ENCODE measurements around the gene DMXL1. TPM values are rescaled to one million over a fixed set of nuclear protein-coding genes. Genes with fewer than 3 reads are reported as not detected.
"Not testable (repeated sequence)": the region's sequence is repeated elsewhere in the genome, so short reads cannot be mapped to it uniquely, and the experiment has no call there.

The DMXL1 gene
- total RNA-seq, 1 donor from 2014 or later, result 33.1 TPM

DNA sequence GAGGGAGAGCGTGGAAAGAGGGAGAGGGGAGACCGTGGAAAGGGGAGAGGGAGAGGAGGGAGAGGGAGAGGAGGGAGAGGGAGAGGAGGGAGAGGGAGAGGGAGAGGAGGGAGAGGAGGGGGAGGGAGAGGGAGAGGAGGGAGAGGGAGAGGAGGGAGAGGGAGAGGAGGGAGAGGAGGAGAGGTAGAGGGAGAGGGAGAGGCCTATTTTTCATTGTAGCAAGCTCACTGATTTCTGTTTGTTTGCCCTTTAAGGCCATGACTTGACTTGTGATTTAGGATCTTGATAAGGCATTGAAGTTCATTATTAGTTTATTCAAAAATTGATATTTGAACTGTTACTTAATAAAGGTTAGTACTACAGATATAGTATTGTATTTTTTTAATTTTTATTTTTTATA is 52.4 kb downstream of the DMXL1 start:
- no peak for DNase-seq (ENCODE audit: extremely low read depth, low read depth, low spot score)

DNA sequence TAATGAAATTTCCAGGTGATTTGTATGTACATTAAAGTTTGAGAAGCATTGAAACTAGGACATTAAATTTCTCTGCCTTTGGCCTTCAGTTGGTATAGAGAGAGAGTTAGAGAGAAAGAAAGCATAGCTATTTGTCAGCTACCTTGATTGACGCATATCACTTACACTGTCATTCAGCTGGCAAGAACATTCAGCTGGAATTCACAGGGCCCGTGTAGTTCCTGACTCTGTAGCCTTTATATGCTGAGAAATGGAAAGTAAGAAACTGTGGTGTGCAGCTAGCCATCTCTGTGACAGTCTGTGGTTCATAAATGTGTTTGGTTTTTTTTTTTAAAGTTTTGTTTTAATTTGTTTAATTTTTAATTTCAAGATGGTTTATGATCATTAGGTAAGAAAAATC is 58.9 kb downstream of the DMXL1 start:
- DNase-seq (ENCODE audit: extremely low read depth, low read depth, low spot score), result no peak

DNA sequence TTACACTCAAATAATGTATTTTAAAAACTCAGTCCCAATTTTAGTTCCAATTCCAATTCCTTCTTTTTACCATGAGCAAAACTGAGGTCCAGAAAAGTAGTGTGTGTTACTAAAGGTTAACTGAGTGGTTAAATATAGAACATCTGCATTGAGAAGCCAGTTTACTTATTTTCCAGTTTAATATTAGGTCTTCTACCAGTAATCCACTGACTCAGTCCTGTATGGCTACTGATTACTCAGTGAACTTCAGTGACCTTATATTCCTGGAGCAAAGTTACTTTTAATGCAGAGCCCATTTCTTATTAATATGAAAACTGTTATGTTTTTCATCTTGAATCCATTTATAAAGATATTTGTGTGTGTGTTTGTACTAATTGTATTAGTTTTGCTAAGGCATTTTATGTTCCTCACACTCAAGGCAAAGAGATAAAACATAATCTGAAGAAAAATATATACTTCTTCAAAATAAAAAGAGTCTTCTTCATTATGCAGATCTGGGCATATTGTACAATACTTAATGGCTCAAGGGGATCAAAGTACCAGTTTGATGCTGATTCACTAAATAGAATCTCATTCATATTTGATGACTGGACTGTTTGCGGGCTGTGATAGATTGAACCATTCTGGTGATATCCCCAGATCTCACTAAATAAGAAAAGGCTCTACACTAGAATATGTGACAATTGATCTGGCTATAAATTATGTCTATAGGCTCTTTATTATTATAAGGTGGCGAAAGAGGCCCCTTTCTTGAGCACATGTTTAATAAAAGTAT is 60.8 kb downstream of the DMXL1 start:
- no peak for DNase-seq (ENCODE audit: extremely low read depth, low read depth, low spot score)

DNA sequence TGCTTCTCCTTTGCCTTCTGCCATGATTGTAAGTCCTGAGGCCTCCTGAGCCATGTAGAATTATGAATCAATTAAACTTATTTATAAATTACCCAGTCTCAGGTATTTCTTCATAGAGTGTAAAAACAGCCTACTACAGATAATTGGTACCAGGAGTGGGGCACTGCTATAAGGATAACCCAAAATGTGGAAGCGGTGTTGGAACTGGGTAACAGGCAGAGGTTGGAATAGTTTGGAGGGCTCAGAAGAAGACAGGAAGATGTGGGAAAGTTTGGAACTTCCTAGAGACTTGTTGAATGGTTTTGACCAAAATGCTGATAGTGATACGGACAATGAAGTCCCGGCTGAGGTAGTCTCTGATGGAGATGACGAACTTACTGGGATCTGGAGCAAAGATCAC is 64.9 kb downstream of the DMXL1 start:
- DNase-seq (ENCODE audit: extremely low read depth, low read depth, low spot score), result not testable (repeated sequence)

DNA sequence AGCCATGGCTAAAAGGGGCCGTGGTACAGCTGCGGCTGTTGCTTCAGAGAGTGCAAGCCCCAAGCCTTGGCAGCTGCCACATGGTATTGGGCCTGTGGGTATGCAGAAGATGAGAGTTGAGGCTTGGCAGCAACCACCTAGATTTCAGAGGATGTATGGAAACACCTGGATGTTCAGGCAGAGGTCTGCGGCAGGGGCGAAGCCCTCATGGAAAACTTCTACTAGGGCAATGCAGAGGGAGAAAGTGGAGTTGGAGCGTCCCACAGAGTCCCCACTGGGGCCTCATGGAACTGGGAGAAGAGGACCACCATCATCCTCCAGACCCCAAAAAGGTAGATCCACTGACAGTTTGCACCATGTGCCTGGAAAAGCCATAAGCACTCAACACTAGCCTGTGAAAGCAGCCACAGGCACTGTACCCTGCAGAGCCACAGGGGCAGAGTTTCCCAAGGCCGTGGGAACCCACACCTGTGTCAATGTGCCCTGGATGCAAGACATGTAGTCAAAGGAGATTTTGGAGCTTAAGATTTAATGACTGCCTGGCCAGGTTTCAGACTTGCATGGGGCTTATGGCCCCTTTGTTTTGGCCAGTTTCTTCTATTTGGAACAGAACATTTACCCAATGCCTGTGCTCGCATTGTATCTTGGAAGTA is 65.9 kb downstream of the DMXL1 start:
- DNase-seq (ENCODE audit: extremely low read depth, low read depth, low spot score), result no peak

DNA sequence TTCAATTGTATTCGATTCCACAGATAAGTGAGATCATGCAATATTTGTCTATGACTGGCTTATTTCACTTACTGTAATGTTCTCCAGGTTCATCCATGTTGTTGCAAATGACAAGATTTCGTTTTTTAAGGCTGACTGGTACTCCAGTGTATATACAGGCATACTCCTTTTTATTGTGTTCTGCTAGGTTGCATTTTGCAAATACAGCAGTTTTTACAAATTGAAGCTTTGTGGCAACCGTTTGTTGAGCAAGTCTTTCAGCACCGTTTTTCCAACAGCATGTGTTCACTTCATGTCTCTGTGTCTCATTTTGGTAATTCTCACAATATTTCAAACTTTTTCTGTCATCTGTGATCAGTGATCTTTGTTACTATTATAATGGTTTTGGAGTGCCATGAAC is 82.7 kb downstream of the DMXL1 start:
- no peak for DNase-seq (ENCODE audit: extremely low read depth, low read depth, low spot score)

DNA sequence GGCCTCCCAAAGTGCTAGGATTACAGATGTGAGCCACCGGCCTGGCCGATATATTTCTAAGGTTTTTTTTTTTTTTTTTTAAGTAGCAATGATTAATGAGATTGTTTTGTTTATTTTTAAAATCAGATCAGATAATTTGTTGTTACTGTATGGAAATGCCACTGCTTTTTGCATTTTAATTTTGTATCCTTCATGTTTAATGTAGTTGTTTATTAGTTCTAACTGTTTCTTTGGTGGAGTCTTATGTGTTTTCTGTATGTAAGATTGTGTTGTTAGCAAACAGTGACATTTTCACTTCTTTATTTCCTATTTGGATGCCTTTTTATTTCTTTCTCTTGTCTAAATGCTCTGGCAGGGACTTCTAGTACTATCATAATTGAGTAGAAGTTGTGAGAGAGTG is 87.3 kb downstream of the DMXL1 start:
- DNase-seq (ENCODE audit: extremely low read depth, low read depth, low spot score), result no peak

DNA sequence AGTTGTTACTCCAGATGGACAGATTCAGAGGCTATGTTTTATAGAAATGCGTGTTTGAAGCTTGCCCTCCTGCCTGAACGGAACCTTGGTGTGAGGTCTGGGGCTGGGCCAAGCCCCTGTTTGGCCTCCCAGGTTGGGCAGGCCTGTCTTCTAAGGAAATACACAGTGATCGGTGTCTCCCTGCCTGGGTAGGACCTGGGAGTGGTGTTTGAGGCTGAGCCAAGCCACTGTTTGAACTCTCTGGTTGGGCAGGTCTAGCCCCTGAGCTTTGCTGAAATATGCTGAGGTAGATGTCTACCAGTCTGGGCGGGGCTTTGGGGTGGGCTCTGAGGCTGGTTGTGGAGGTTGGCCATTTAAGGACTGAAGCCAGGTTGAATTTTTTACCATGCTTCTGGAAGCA is 90.5 kb downstream of the DMXL1 start:
- DNase-seq (ENCODE audit: extremely low read depth, low read depth, low spot score), result no peak

DNA sequence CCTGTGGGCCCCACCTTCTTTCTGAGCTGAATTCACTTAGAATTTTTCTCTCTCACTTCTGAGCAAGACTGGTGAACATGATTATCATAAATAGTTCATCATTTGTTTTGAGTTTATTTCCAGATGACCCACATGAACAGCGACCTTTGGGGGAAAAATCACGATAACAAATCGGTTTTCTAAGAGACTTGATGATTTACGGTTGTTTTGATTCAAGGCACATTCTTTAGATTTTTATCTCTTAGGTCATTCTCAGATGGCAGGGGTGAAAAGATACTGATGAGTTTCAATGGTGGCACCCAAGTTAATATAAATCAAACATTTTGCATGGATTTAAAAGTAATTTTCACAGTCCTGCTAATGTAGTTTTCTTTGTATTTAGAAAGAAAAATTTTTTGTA is 95.1 kb downstream of the DMXL1 start:
- no peak for DNase-seq (ENCODE audit: extremely low read depth, low read depth, low spot score)

DNA sequence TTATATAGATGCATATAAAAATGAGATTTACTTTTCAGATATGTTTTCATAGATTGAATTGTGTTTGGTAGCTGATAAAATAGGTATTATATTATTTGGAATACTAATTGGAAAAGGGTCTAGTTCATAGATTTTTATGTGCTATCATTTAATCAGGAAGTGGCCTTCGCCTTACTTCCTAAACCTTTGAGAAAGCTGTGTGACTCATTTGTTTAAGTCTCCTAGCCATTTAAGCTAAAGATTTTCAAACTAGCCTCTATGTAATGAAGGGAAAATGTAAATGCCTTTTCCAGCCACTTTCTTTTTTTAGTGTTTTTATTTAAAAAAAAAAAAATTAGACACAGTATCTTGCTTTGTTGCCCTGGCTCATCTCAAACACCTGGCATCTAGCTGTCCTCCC is 97.5 kb downstream of the DMXL1 start:
- peak; percentile 18 for DNase-seq (ENCODE audit: extremely low read depth, low read depth, low spot score)

DNA sequence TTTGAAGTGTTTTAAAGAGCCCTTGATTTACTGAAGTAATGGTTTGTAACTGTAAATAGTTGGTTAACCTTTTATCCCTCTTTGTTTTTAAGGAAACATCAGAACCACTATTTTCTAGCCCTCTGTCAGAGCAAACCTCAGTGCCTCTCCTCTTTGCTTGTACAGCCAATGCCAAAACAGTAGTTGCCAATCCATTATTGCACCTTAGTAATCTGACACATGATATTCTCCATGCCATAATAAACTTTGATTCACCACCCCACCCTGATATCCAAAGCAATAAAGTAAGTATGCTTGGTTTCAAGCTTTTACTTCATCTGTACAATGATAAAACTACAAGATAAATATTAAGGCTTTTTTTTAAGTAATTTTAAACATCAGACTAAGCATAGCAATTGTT is 100.8 kb downstream of the DMXL1 start:
- no peak for DNase-seq (ENCODE audit: extremely low read depth, low read depth, low spot score)

DNA sequence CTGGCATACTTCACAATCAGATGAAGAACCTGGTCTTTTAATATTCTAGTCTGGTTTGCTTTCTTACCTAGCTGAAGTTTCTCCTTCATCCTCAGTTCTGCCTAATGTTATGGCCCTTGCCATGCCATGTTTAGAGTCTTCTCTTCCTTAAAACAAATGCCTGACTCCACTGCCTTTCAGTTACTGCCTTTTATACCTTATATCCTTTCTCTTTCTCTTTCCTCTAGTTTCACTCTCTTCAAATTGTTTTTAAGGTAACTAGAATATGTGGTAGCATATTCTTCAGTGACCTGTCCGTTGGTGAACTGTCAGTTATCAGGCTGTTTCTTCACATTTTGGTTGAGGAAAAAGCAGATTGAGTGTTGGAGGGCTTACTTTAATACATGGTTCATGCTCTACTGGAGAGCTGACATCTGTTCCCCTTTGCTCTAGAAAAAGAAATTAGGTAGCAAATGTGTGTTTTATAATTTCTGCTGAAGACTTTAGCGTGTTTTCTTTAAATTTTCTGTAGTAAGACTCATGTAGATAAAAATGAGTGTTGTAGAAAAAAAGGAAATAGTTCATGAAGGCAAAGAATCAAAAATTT is 103.8 kb downstream of the DMXL1 start:
- no peak for DNase-seq (ENCODE audit: extremely low read depth, low read depth, low spot score)

DNA sequence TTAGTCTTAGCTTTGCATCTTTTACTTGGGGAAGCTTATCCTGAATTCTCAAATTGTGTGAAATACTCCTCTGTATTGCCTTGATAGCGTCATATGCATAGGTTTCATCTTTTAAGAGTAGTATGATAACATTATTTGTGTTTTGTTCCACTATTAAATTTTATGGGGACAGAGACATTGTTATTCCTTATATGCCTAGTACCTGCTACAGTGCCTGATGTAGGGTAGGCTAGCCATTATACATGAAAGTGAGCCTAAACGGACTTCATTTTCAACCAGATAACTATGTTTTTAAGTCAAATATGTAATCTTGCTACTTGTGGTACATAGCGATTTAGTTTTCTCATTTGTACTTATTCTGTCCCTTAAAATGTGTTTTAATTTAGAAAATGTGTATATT is 105.9 kb downstream of the DMXL1 start:
- DNase-seq (ENCODE audit: extremely low read depth, low read depth, low spot score), result no peak

DNA sequence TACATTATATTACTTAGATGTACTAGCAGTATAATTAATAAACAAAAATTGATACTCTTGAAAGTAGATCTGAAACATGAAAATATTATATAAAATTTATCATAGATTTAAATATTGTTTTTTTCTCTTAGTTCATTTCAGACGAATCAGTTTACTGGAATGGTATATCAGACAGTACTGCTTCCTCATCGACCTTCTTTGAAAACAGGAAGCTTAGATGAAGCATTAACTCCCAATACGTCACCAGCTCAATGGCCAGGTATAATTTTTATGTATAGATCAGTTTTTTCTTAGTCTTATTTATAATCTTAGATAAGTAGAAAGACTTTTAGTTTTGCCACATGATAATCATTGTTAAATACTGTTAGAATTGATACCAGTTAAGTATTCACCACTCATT is 106.3 kb downstream of the DMXL1 start:
- no peak for DNase-seq (ENCODE audit: extremely low read depth, low read depth, low spot score)

DNA sequence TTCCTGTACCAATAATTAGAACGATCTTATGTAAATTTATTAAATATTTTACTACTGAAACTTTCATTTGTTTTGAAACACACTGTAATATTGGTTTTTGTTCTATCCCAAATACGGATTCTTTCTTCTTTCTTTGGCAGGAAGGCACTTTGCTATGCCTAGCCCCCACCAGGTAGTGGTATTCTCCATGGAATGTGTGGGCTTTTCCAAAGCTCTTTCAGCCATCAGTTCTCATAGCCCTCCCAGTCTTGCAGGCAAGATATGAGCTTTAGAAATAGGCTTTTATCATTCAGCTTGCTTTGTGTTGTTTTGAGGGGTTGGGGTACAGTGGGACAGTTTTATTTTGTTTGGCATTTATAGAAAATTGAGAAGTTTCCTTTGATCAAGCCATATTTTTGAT is 107.5 kb downstream of the DMXL1 start:
- no peak for DNase-seq (ENCODE audit: extremely low read depth, low read depth, low spot score)

DNA sequence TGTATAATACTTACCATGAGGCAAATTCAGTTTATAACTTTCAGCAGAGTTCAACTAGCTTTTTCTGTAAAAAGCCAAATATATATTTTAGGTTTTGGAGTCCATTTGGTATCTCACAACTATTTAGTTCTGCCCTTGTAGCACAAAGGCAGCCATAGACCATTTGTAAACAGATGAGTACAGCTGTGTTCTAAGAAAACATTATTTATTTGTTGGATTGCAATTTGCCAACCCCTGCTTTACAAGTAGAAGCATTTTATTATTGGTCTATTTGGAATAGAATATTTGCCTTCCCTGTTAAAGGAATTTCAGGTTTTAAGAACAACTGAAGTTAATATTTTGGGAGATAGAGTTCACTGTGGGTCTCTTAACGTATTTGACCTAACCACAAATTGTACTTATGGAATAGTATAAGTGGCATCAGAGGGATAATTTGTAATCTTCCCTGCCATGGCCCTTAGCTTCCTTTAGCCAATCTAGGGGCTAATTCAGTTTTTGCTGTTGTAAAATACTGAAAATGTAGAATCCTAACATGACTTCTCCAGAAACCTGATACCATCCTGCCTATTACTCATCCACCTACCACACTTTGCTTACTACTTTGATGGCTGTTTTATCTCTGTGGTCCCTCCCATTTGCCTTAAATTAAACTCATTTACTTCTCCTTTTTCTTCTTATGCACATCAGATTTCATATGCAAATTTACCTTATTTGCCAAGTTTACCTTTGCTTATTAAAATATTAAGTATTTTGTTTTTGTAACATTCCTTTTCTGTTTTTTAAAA is 109.2 kb downstream of the DMXL1 start:
- DNase-seq (ENCODE audit: extremely low read depth, low read depth, low spot score), result no peak

DNA sequence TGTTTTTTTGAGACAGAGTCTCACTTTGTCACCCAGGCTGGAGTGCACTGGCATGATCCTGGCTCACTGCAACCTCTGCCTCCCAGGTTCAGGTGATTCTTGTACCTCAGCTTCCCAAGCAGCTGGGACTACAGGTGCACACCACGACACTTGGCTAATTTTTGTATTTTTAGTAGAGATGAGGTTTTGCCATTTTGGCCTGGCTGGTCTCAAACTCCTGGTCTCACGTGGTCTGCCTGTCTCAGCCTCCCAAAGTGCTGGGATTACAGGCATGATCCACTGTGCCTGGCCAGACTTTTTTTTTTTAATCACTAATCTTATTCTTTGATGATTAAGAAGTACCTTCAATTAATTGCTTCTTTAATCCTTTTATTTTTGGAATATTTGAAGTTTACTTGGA is 114.6 kb downstream of the DMXL1 start:
- DNase-seq (ENCODE audit: extremely low read depth, low read depth, low spot score), result not testable (repeated sequence)

DNA sequence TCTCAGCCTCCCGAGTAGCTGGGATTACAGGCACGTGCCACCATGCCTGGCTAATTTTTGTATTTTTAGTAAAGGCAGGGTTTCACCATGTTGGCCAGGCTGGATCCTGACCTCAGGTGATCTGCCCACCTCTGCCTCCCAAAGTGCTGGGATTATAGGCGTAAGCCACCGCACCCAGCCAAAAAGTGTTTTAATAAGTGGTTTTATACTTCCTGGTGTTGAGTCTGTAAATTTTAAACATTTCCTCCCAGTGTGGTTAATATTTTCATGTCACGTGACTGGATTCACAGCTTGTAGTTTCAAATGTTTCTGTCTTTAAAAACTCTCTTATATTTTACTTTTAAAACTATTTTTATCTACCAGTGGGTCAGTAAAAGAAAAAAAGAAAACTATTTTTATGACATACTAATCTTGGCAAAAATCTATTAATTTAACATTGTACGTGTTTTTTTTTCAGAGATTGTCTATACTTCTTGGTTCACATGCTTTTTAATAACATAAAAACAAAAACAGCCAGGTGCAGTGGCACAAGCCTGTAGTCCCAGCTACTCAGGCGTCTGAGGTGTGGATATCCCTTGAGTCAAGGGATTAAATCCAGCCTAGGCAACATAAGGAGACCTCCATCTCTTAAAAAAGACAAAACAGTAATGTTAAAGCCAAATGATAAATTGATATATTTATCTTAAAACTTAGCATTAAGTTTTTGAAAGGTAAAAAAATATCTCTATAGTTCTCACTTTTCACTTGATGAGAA is 117.1 kb downstream of the DMXL1 start:
- DNase-seq (ENCODE audit: extremely low read depth, low read depth, low spot score), result no peak

DNA sequence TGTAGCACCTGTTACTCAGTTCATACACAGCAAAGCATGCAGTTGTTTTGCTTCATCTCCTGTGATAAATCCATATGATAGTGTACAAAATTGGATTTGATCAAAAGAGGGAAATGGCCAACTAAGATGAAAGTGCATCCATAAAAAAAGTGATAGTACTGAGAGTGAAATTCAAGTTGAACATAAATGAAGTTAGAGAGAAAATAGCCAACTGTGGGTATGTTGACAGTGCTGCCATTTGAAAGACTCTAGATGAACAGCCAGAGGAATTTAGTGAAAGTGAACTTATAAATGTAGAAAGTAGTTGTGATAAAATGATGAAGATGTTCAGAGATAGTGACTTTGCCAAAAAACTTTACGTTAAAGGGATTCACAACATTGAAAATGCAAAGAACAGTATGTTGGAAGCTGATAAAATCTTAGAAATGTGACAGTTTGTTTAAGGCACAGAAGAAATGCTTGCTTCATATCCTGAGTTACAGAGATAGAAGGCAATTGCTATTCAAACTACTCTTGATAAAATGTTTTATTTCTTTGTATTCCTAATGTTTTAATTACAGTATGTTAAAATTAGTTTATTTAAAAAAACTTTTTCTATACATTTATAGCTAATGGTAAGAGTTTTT is 119.7 kb downstream of the DMXL1 start:
- no peak for DNase-seq (ENCODE audit: extremely low read depth, low read depth, low spot score)

DNA sequence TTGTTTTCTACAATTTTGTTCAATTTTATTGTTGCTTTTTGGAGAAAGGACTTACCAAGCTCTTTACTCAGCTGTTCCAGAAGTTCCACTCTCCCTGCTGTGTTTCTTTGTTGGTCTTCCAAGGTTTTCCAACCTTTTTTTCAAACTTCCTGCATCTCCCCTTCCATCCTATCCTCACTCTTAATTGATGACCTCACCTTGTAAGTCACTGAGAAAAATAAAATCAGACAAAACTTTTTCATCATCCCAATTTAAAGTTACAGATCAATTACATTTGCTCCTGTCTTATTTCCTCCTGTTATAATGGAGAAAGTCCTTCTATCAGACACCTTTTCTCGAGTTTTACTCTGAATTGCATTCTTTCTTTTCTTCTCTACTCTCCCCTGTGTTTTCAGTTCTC is 121.1 kb downstream of the DMXL1 start:
- no peak for DNase-seq (ENCODE audit: extremely low read depth, low read depth, low spot score)
